Parathyroid adenoma (tissue), 2 donors: ENCODE data around the gene KCNT1.

ENCODE experiments used
- H2AFZ ChIP-seq: fragments of 300-600 bp; sonication (generic); one replicate; pipeline ENCODE4 v1.7.0; 2017; ENCODE audit warnings: antibody characterized with exemption, mild to moderate bottlenecking
- H3K27ac ChIP-seq: fragments of 300-600 bp; sonication (generic); one replicate; pipeline ENCODE4 v1.7.0; 2017
- H3K27me3 ChIP-seq: fragments of 300-600 bp; sonication (generic); one replicate; pipeline ENCODE4 v1.7.0; 2017; ENCODE audit warnings: low read length; ENCODE audit not compliant: control insufficient read depth, insufficient read depth
- H3K36me3 ChIP-seq: fragments of 300-600 bp; sonication (generic); one replicate; pipeline ENCODE4 v1.7.0; 2017; ENCODE audit warnings: low read length; ENCODE audit not compliant: control insufficient read depth, insufficient read depth
- H3K4me1 ChIP-seq: fragments of 300-600 bp; sonication (generic); one replicate; pipeline ENCODE4 v1.7.0; 2017; ENCODE audit warnings: control low read depth
- H3K4me2 ChIP-seq: fragments of 300-600 bp; sonication (generic); one replicate; pipeline ENCODE4 v1.7.0; 2017; ENCODE audit warnings: low read length
- H3K4me3 ChIP-seq: fragments of 300-600 bp; sonication (generic); one replicate; pipeline ENCODE4 v1.7.0; 2017; ENCODE audit warnings: low read depth, low read length
- H3K79me2 ChIP-seq: fragments of 300-600 bp; sonication (generic); one replicate; pipeline ENCODE4 v1.7.0; 2017; ENCODE audit warnings: control low read depth
- H3K9ac ChIP-seq: fragments of 300-600 bp; sonication (generic); one replicate; pipeline ENCODE4 v1.7.0; 2017; ENCODE audit warnings: mild to moderate bottlenecking
- H3K9me3 ChIP-seq: fragments of 300-600 bp; sonication (generic); one replicate; pipeline ENCODE4 v1.7.0; 2017; ENCODE audit warnings: low read length; ENCODE audit not compliant: control insufficient read depth
- TF ChIP-seq, protein P1 (sequence below): fragments of 300-600 bp; sonication (generic); IDR thresholded peaks from one replicate; pipeline ENCODE4 v1.7.0; 2017; ENCODE audit warnings: antibody characterized with exemption, mild to moderate bottlenecking
- donor health status: primary hyperparathyroidism.

KCNT1 gene

GRCh38 chr9:135803441-135803840 is 101.5 kb downstream of the KCNT1 start:
- Histone ChIP-seq H2AFZ (no peak overlapping the region), H3K27ac (no peak overlapping the region), H3K4me3 (no peak overlapping the region), H3K79me2 (no peaks in the 10 kb centered on the region), H3K4me1 (no peaks in the 10 kb centered on the region), H3K9me3 (no peaks in the 10 kb centered on the region), H3K27me3 (no peaks in the 10 kb centered on the region), H3K9ac (no peak overlapping the region), H3K4me2 (no peak overlapping the region), H3K36me3 (no peaks in the 10 kb centered on the region)
- TF ChIP-seq, protein P1, sequence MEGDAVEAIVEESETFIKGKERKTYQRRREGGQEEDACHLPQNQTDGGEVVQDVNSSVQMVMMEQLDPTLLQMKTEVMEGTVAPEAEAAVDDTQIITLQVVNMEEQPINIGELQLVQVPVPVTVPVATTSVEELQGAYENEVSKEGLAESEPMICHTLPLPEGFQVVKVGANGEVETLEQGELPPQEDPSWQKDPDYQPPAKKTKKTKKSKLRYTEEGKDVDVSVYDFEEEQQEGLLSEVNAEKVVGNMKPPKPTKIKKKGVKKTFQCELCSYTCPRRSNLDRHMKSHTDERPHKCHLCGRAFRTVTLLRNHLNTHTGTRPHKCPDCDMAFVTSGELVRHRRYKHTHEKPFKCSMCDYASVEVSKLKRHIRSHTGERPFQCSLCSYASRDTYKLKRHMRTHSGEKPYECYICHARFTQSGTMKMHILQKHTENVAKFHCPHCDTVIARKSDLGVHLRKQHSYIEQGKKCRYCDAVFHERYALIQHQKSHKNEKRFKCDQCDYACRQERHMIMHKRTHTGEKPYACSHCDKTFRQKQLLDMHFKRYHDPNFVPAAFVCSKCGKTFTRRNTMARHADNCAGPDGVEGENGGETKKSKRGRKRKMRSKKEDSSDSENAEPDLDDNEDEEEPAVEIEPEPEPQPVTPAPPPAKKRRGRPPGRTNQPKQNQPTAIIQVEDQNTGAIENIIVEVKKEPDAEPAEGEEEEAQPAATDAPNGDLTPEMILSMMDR = no peak

GRCh38 chr9:135804581-135805421 is 102.8 kb downstream of the KCNT1 start:
- TF ChIP-seq, protein P1 = no peak
- H3K4me2 ChIP-seq = no peak overlapping the region

DNA sequence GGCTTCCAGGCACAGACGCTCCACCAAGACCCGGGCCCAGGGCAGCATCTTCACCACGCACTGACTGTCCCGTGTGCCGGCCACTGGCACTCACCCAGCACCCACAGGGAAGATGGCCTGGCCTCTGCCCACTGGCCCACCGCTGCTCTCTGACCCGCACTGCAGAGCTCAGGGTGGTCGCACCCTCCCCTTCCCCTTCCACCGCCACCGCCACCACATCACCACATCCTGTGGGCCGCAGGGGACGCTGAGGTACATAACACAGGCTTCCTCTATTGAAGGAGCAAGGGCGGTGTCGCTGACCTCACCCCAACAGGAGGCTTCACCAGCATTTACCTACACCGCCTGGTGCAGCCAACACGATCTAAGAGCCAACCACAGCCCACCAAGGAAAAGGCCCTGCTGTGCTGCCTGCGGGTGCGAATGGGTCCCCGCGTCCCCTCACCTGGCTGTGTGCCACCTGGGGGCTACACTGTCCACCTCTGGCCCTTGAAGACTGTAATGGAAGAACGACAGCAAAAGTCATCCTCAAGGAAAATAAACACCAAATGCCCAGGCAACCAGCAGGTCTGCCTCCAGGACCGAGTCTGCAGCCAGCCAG is 103.5 kb downstream of the KCNT1 start:
- no peaks in the 10 kb centered on the region for H3K9me3 ChIP-seq
- H3K4me3 ChIP-seq = no peak overlapping the region
- H3K27me3 ChIP-seq = no peaks in the 10 kb centered on the region
- H3K27ac ChIP-seq = no peak overlapping the region
- TF ChIP-seq, protein P1 = no peak
- no peaks in the 10 kb centered on the region for H3K36me3 ChIP-seq
- H3K79me2 ChIP-seq = no peaks in the 10 kb centered on the region
- H3K9ac ChIP-seq = no peak overlapping the region
- H2AFZ ChIP-seq = no peak overlapping the region
- no peak overlapping the region for H3K4me2 ChIP-seq
- no peaks in the 10 kb centered on the region for H3K4me1 ChIP-seq

More at GRCh38 chr9:135804581-135805421, 102.8 kb downstream of the KCNT1 start:
- H3K4me1 ChIP-seq = no peaks in the 10 kb centered on the region
- H3K27ac ChIP-seq = no peak overlapping the region
- H3K4me3 ChIP-seq = no peak overlapping the region
- H3K9me3 ChIP-seq = no peaks in the 10 kb centered on the region
- no peak overlapping the region for H2AFZ ChIP-seq
- no peaks in the 10 kb centered on the region for H3K27me3 ChIP-seq
- no peaks in the 10 kb centered on the region for H3K36me3 ChIP-seq
- no peaks in the 10 kb centered on the region for H3K79me2 ChIP-seq
- H3K9ac ChIP-seq = no peak overlapping the region

DNA sequence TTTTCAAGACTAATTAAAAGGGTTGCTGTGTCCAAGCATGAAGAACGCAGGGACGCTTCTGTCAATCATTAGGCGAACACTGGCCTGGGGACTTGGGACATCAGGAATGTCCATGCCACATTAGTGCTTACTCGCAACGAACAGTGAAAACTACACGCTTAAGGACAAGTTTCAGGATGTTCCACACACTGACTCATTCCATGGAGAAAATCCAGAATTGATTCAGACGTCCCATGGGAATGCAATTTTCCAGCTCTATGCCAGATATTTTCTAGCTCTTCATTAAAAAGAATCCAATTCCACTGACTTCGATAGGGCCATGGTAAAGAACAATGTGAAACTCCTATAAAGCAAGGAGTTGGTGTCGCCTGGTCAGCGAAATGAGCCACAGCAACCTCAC is 107.2 kb downstream of the KCNT1 start:
- no peak overlapping the region for H2AFZ ChIP-seq
- H3K79me2 ChIP-seq = no peaks in the 10 kb centered on the region
- H3K27me3 ChIP-seq = no peaks in the 10 kb centered on the region
- no peak overlapping the region for H3K27ac ChIP-seq
- TF ChIP-seq, protein P1 = no peak
- H3K9me3 ChIP-seq = no peaks in the 10 kb centered on the region
- no peaks in the 10 kb centered on the region for H3K36me3 ChIP-seq
- H3K4me3 ChIP-seq = no peak overlapping the region
- H3K4me1 ChIP-seq = no peaks in the 10 kb centered on the region
- no peak overlapping the region for H3K4me2 ChIP-seq
- no peak overlapping the region for H3K9ac ChIP-seq
